GM06990 (cell line): ENCODE results near the gene DCTN4.

ENCODE experiments used
- DNase-seq: peaks from one replicate; pipeline ENCODE4 v3.0.0-alpha.2; 2011; ENCODE audit not compliant: insufficient read length; ENCODE audit errors: extremely low read depth
- H3K27me3 ChIP-seq: replicated peaks from 2 replicates; pipeline ENCODE4 v1.6.0; 2011; ENCODE audit warnings: low read length; ENCODE audit not compliant: control insufficient read depth, insufficient read depth
- H3K36me3 ChIP-seq: 2 replicates; pipeline ENCODE4 v1.5.1; 2011; ENCODE audit warnings: low read length; ENCODE audit not compliant: control insufficient read depth, insufficient read depth
- H3K4me3 ChIP-seq: replicated peaks from 2 replicates; pipeline ENCODE4 v1.5.1; 2011; ENCODE audit warnings: low read depth, mild to moderate bottlenecking, control low read depth, low read length
- CTCF ChIP-seq: IDR thresholded peaks from 2 replicates; pipeline ENCODE4 v1.5.1; 2011; ENCODE audit warnings: low read length, control low read depth, mild to moderate bottlenecking, inconsistent platforms; ENCODE audit not compliant: insufficient read depth, poor library complexity, severe bottlenecking

Gene DCTN4

GRCh38 chr5:150661086-150661485 lies 97.7 kb downstream of the DCTN4 start, which contains the start of gene MYOZ3:
Gene MYOZ3 (plus strand): TSS chr5:150661251. CDS start chr5:150662942, 1,691 bp downstream.
- Histone ChIP-seq H3K4me3 (no peak within 1 kb of the TSS), H3K27me3 (no peaks in the 10 kb centered on the region), H3K36me3 (no peaks in the 10 kb centered on the region)
- DNase-seq, result no peak
- TF ChIP-seq CTCF, result no peak

GRCh38 chr5:150660108-150660831 lies 98.5 kb downstream of the DCTN4 start:
- Histone ChIP-seq H3K4me3 (no peak overlapping the region), H3K36me3 (no peaks in the 10 kb centered on the region), H3K27me3 (no peaks in the 10 kb centered on the region)
- TF ChIP-seq CTCF, result no peak
- no peak for DNase-seq

- no peak for TF ChIP-seq CTCF
- H3K27me3 ChIP-seq, result no peaks in the 10 kb centered on the region
- no peak for DNase-seq
- no peaks in the 10 kb centered on the region for H3K36me3 ChIP-seq
- no peak overlapping the region for H3K4me3 ChIP-seq
These were observed 99.3 kb downstream of the DCTN4 start for GRCh38 chr5:150659360-150660107.

DNA sequence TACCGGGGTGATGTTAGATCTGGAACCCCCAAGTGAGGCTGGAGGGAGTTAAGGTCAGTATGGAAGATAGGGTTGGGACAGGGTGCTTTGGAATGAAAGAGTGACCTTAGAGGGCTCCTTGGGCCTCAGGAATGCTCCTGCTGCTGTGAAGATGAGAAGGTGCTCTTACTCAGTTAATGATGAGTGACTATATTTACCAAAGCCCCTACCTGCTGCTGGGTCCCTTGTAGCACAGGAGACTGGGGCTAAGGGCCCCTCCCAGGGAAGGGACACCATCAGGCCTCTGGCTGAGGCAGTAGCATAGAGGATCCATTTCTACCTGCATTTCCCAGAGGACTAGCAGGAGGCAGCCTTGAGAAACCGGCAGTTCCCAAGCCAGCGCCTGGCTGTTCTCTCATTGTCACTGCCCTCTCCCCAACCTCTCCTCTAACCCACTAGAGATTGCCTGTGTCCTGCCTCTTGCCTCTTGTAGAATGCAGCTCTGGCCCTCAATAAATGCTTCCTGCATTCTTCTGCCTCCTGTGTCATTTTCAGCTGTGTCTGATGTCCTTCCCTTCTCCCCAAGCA lies 100.0 kb downstream of the DCTN4 start:
- Histone ChIP-seq H3K36me3 (no peaks in the 10 kb centered on the region), H3K27me3 (no peaks in the 10 kb centered on the region), H3K4me3 (no peak overlapping the region)
- no peak for DNase-seq
- no peak for TF ChIP-seq CTCF
